UCSD-AML1 (cell line): Measurements from ENCODE around the gene VPS35L.

Experiments
- DNase-seq: peaks from one replicate; lab custom pipeline; 2025; ENCODE audit not compliant: unreplicated experiment; lab: John Stamatoyannopoulos, UW

Gene VPS35L

DNA sequence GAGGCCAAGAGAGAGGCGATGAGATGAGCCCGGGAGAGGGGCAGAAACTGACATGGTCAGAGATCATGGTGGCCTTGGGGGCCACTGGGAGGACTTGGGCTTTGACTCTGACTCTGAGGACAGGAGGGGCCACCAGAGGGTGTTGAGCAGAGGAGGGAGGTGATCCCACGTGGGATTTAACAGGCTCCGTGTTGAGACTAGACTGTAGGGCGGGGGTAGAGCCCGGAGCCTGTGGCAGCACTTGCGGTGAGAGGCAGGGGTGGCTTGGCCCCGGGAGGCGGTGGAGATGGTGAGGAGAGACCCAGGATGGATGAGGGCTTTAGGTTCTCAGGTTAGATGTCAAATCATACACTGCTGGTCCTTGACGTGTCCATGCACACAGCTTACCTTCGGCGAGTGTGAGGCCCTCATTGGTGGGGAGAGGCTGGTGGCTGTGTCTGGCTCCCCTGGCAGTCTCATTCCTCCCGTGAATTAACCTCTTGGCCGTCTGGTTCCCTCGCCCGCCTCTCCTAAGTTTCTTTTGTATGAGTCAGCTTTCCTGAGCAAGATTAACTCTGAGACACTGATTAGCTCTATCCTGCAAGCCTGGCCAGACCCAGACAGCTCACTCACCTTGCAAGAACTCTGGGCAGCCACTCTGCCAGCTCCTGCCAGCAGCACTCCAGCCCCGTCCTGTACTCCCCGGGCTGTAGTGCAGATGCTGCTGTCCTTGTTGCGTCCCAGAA lies 39.7 kb downstream of the VPS35L start:
- DNase-seq: no peak

- no peak for DNase-seq
These were observed 43.5 kb downstream of the VPS35L start for GRCh38 chr16:19598805-19599510.

GRCh38 chr16:19599968-19600716 lies 44.6 kb downstream of the VPS35L start:
- DNase-seq: no peak

DNA sequence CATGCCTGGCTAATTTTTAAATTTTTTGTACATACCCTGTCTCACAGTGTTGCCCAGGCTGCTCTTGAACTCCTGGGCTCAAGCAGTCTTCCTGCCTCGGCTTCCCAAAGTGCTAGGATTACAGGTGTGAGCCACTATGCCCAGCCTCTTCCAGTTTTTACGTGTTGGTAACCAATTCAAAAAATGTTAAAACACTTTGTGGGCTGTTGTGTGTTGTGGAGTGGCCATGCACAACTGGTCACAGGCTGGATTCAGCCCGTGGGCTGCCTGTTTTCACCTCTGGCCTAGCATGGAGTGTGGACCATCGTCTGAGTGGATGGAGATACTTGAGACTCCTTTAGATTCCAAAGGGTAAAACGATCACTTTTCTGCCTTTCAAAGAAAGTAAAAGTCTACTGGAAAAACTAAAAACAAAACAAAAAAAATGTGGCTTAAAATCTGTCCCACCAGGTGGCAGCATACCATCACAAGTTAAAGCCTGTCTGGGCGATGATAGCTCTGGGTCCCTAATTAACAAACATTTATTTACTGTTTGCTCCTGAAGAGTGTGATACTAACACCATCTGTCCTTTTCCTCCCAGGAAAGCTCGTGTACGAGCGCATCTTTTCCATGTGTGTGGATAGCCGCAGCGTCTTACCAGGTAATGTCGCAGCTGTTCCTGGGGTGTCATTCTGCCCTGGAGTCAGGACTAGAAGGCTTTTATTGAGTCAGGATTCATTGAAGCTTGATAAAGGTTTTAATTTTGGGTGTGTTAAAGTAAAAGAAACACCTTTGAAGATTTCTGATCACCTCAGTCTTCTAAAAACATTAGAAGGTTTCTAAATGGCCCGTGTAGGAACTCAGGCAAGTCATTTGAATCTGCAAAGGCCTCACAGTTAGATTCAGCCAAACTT lies 45.8 kb downstream of the VPS35L start:
- no peak for DNase-seq

DNA sequence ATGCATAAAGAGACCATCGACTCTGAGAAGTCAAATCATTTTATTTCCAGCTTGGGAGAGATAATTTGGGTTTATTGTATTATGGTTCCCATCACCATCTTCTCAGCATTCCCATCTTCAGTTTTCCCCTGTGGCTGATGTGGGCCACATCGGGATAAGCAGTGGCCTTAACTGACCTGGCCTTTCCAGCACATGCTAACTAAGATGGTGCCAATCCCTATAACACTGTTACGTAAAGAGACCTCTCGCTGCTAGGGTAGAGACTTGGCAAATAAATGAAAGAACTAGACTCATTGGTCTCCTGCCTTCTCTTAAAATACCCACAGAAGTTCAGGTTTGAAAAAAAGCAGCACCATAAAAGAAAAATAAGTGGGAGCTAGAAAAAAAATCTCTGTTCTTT lies 49.4 kb downstream of the VPS35L start:
- no peak for DNase-seq

GRCh38 chr16:19605701-19606100 lies 50.2 kb downstream of the VPS35L start:
- DNase-seq: no peak

GRCh38 chr16:19607616-19608280 lies 52.2 kb downstream of the VPS35L start:
- DNase-seq: no peak

DNA sequence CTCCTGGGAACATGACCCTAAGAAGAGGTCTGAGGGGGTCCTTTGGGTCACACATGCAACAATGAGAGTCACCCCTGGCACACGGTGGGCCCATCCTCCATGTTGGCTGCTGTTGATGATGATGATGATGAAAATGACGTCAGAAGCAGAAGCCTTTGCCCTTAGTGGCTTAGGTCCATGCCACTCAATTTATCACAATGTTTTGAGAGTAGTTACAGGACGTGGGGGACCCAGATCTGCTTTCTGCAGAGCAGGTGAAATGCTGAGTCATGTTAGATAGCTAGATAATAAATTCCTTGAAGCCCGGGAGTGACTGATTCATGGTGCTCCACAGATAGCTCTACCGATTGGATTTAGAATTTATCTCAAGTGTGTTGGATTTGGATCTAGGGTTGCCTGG lies 53.9 kb downstream of the VPS35L start:
- no peak for DNase-seq

- DNase-seq: no peak
These were observed 54.7 kb downstream of the VPS35L start for GRCh38 chr16:19610200-19610599.

DNA sequence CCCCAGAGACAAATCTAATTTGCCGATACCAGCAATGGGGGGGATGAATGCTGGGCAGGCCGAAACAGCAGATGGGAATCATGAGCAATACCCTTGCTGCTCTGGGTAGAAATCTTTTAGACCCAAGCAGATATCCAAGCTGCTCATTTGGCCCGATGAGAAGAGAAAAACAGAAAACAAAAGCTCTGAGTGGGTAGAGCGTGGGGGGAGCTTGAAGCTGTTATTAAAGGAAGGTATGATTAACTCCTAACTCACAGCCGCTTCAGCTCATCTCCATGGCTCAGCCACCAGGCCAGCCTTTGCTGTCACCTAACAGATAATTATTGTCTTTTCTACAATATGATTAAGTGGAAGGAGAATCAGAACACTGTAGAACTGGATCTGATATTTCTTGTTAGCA lies 58.3 kb downstream of the VPS35L start:
- DNase-seq: no peak

DNA sequence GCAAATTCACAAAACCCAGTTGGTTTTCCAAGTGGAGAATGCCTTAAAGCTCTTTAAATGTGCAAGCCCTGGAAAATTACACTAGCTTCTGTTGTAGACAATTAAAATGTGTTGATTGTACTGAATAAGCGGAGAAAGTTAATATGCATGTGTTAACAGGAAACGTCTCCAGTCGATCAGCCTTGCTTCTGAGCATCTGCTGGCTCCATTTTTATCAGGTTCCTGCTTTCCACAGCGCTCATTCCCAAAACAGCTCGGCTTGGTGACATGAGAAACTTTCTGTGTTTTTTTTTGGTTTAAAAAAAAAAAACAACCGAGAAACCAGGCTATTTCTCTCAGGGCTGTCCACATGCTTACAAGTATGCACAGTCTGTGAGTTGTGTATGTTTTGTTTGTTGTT lies 60.7 kb downstream of the VPS35L start:
- no peak for DNase-seq

- DNase-seq: no peak
These were observed 63.4 kb downstream of the VPS35L start for GRCh38 chr16:19618876-19619275.

- no peak for DNase-seq
These were observed 65.9 kb downstream of the VPS35L start for GRCh38 chr16:19621445-19621844.

DNA sequence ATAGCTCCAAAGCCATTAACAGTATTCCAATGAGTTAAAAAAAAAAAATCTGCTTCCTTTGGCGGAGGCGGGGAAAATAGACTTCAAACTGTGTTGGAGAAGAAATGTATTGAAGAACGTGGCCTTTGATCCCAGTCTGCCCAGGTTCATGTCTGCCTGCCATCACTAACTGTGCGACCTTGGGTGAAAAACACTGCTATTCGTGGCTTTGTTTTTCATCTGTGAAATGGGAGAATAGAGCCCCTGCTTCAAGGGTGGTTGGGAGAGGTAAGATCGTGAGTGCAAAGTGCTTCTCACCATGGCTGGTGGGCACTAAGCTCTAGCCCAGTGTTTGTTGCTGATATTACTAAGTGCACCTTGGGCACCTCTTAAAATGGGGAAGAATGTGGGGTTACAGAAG lies 69.5 kb downstream of the VPS35L start:
- DNase-seq: no peak

DNA sequence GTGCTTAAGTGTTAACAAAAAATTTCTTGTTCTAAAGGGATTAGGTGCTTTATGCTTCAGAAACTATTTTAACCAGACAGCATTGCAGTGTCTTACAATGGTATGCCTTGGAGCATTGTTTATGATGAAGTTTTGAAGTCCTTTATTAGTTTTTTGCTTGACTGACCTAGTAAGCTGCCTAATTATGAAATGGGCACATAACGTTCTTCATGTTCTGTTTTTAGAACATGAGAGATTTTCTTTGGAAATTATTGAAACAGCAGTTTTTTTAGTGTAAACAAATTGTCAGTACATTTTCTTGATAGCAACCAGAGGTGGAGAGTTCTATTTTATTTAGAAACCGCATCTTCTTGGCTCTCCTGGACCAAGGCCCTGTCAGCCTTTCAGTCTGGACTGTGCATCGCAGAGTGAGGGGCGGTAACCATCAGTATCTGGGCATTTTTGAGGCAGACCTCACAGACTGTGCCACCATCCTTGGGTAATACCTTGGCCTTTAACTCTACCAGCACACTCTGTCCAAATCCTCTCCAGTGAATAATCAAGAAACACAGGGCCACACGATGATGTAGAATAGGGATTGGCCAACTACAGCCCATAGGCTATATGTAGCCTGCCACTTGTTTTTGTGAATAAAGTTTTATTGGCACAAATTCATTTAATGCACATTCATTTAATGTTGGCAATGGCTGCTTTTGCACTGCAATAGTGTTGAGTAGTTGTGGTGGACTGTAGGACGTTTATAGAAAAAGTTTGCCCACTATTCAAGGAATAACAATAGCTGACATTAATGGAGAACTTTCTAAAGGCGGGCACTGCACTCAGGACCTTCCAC lies 81.1 kb downstream of the VPS35L start:
- DNase-seq: no peak

DNA sequence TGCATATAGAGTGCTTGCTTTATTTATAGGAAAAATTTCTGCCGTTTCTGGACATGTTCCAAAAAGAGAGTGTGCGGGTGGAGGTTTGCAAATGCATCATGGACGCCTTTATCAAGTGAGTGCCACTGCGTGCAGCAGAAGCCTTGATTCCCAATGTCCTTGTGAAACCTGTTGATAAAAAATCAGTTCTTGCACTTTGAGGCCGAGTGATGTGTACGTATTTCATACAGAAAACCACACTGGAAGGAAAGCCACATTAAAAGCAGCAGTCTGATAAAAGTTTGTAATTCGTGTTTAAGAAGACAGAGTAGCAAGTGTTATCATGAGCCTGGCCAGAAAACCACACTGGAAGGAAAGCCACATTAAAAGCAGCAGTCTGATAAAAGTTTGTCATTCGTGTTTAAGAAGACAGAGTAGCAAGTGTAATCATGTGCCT lies 84.5 kb downstream of the VPS35L start:
- no peak for DNase-seq

DNA sequence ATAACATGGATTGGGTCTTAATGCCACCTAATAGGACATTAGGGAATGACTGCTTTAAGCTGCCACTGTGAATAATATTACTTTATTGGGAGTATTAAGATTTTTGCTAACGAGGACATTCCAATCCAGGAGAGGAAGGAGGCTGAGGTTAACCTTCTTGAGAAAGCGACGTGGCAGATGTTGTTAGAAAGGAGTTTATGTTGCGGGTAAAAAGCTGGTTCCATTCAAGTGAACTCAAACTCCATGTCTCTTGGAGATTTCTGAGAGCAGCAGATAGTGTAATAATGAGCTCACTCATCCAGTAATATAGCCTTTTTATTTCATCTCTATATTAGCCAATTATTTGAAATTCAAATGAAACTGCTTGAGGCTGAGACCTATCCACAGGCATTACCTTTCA lies 87.0 kb downstream of the VPS35L start:
- no peak for DNase-seq

DNA sequence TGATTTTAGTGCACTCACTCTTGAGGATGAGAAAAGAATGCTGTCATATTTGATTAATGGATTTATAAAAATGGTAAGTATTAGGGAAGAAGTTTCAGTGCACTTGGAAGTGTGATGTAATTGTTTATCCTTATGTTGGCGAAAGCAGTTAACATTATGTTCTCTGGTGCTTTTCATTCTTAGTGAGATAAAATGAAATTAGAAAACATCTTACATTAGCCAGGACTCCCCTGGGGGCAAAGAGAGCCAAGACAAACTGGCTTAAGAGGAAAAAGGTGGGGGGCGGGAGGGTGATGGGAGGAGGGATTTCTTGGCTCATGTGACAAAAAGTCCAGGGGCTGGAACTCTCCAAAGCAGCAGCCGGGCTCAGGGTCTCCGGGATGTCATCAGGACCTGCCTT lies 89.4 kb downstream of the VPS35L start:
- no peak for DNase-seq

DNA sequence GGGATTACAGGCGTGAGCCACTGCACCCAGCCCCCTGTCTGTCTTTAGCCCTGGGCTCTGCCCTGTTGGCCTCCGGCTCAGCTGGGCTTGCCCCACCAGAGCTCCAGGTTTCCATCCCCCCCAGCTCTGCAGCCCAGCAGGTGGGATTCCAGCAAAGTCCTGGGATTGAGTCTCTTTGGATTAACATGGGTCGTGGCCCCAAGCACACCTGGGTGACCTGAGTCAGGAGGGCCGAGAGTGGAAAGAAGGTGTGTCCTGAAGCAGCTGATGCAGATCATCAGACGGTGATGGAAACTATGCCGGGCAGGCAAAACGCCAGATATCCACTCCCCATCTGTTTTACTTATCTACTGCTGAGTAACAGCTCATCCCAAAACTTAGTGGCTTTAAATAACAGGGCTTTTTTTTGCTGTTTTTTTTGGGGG lies 90.1 kb downstream of the VPS35L start:
- no peak for DNase-seq

DNA sequence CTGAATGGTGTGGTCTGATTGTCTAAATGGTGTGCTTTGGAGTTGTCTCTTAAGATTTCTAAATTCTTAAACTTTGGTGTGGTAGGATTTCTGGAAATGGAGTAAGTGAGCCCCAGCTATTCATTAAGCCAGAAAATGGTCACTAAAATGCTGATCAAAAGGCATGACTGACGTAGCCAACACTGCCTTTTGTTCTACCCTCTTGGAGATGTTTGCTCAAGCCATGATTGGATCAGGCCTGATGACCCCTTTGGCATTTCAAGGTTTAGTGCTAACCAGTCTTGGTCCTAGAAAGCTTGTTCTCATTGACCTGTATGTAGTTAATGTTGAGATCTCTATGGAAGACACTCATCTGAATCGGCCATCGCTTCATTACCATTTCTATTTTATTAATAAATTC lies 94.5 kb downstream of the VPS35L start:
- DNase-seq: no peak
